Coronary artery (tissue), 2 donors: Measurements from ENCODE around the gene C8A.
A peak's percentile ranks its signal among the peaks of the same experiment; 100 is the strongest.

Experiments used
- DNase-seq: peaks from one replicate; pipeline ENCODE4 v3.0.0-alpha.2; 2017; ENCODE audit warnings: low spot score
- H3K27ac ChIP-seq, 2 donors: fragments of 200-600 bp; sonication (generic); one replicate each; pipeline ENCODE4 v1.5.1; 2016 to 2019
- H3K4me3 ChIP-seq: fragments of 200-600 bp; sonication (generic); 2 replicates; pipeline ENCODE4 v1.5.1; 2016; ENCODE audit warnings: mild to moderate bottlenecking, moderate library complexity
- TF ChIP-seq, protein P1 (sequence below): fragments of 200-600 bp; sonication (generic); IDR thresholded peaks from one replicate; pipeline ENCODE4 v1.5.1; 2019; ENCODE audit warnings: antibody characterized with exemption

C8A gene

DNA sequence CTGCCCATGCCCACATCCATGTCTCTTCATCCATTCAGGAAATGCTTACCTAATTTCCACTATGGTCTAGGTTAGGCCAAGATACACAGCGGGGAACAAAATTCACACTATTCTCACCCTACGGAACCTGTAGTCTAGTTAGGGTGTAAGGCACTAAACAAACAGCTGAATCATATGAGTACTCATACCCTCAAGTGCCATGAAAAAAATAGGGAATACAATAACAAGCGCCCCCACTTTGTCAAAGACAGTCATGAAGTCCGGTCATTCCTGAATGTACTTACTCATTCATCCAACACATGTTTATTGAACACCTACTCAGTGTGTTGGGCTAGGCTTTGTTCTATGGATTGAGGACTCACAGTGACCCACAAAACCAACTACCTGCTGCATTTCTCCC, 29.2 kb upstream of the C8A start:
- TF ChIP-seq, protein P1, sequence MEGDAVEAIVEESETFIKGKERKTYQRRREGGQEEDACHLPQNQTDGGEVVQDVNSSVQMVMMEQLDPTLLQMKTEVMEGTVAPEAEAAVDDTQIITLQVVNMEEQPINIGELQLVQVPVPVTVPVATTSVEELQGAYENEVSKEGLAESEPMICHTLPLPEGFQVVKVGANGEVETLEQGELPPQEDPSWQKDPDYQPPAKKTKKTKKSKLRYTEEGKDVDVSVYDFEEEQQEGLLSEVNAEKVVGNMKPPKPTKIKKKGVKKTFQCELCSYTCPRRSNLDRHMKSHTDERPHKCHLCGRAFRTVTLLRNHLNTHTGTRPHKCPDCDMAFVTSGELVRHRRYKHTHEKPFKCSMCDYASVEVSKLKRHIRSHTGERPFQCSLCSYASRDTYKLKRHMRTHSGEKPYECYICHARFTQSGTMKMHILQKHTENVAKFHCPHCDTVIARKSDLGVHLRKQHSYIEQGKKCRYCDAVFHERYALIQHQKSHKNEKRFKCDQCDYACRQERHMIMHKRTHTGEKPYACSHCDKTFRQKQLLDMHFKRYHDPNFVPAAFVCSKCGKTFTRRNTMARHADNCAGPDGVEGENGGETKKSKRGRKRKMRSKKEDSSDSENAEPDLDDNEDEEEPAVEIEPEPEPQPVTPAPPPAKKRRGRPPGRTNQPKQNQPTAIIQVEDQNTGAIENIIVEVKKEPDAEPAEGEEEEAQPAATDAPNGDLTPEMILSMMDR = no peak
- DNase-seq = no peak
- Histone ChIP-seq H3K4me3 (no peak overlapping the region), H3K27ac (no peak overlapping the region)

GRCh38 chr1:56827711-56828110, 26.9 kb upstream of the C8A start:
- TF ChIP-seq, protein P1 = no peak
- Histone ChIP-seq H3K27ac (no peak overlapping the region), H3K4me3 (no peak overlapping the region)
- DNase-seq = no peak

GRCh38 chr1:56830052-56830451, 24.5 kb upstream of the C8A start:
- H3K4me3 ChIP-seq = no peak overlapping the region
- H3K27ac ChIP-seq = no peak overlapping the region
- no peak for DNase-seq
- TF ChIP-seq, protein P1 = no peak

DNA sequence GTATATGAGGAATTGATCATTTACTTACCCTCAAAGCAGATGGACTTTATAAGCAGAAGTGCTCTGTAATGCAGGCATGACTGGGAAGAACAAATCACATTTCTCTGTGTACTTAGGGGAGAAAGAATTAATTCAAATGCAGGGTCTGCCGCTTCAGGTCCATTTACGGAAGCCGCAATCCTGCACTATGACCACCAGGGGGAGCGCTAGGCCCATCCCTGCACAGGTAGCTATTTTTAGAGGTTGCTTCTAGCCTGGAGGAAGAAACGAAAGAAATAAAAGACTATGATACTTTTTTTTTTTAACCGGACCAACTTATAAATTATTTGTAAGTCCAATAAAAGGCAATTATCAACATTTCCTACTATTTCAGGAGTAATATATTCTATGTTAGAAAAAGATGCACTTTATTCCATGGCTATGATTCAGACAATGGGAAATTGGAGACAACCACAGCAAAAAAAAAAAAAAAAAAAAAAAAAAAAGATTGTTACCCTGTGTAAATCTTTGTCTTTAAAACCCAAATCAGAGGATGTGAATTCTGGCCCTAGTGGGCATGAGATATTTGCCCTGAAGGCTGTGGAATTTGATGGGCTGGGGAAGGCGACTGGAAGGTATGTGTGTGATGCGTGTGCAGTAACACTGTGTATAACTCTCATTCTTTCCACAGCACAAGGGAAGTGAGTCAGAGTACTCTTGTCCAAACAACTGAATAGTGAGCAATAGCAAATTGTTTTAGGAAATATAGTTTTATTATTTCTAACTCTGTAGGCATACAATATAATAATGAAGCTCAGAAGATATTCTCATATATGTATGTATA, 22.5 kb upstream of the C8A start:
- DNase-seq = no peak
- TF ChIP-seq, protein P1 = peak; percentile 84
- Histone ChIP-seq H3K27ac (no peak overlapping the region), H3K4me3 (no peak overlapping the region)

DNA sequence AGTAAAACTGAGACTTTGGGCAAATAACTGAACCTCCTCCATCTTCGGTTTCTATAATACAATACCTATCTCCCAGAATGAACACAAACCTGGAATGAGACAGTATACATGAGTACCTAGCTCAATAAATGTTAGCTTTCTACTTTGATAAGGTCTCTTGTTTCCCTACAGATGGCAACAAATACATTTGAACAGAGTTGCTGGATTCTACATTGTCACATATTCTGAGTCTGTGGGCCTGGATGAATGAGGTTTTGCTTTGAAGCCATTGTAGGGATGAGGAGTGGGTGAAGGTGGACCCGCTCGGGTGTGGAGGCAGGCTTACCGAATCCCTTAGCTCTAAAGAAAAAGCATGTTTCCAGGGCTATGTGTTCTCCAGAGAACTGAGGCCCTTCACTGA, 21.5 kb upstream of the C8A start:
- TF ChIP-seq, protein P1 = no peak
- Histone ChIP-seq H3K4me3 (no peak overlapping the region), H3K27ac (no peak overlapping the region)
- no peak for DNase-seq

DNA sequence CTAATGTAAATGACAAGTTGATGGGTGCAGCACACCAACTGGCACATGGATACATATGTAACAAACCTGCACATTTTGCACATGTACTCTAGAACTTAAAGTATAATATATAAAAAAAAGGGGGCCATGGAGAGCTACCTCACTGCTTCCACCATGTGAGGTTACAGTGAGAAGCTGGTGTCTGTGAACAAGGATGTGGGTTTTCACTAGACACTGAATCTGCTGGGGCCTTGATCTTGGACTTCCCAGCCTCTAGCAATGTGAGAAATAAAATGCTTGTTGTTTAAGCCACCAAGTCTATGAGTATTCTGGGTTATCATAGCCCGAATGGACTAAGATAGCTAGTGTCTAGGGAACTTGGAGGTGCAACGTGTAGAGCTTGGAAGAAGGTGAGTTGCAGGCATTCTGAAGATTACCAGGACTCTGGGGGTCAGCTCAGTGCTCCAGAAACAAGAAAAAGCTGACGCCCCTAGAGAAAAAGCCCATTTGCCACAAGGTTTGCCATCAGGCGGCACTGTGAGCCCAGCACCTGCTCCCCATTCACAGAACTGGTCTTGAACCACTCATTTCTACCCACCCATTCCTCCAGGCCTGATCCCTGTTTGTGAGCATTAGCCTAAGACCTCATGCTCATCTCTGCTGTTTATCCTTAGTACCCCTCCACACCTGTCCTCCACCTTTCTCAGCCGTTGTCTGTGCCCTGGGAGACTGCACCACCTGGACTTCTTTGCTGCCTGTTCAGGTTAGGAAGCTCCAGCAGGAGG, 20.3 kb upstream of the C8A start:
- DNase-seq = no peak
- Histone ChIP-seq H3K27ac (no peak overlapping the region), H3K4me3 (no peak overlapping the region)
- TF ChIP-seq, protein P1 = no peak
